ENCODE results near the gene TRAF3IP1.

DNA sequence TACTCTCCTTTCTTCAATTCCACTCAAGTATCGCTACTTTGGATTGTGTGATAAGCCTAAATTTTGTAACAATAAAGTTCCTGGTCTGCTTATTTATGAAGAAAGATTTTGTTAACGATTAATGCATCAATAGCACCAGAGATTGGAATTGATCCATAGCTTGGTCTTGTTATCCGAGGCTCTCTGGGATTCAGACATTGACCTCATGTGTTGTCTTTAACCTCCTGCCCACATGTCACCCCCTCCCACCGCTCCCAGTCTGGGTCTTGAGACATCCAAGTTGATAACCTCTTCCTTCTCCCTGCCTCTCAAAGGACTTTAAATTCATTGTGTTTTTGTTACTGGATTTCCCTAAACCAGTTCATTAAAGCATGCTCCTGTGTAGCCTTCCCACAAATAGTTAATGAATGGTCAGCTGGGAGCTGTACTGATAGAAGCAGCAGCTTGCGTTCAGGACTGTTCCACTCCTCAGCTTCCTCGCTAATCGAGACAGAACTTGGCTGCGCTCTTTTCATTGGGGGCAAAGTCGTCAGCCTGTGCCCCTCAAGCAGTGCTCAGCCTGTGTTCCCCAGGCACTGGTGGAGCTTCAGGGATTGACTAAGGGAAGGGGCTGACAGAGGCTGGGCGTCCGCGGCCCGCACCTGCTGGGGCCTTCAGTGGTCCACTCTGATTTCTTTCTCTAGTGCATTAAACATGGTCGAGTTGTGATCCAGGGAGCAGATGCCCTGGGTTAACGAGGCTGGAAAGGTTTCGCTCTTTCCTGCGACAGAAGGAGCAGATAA is 125.3 kb downstream of the TRAF3IP1 start:
- TF ChIP-seq, protein P1, sequence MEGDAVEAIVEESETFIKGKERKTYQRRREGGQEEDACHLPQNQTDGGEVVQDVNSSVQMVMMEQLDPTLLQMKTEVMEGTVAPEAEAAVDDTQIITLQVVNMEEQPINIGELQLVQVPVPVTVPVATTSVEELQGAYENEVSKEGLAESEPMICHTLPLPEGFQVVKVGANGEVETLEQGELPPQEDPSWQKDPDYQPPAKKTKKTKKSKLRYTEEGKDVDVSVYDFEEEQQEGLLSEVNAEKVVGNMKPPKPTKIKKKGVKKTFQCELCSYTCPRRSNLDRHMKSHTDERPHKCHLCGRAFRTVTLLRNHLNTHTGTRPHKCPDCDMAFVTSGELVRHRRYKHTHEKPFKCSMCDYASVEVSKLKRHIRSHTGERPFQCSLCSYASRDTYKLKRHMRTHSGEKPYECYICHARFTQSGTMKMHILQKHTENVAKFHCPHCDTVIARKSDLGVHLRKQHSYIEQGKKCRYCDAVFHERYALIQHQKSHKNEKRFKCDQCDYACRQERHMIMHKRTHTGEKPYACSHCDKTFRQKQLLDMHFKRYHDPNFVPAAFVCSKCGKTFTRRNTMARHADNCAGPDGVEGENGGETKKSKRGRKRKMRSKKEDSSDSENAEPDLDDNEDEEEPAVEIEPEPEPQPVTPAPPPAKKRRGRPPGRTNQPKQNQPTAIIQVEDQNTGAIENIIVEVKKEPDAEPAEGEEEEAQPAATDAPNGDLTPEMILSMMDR (IDR thresholded peaks at IDR 0.05 in 4 of 5, conservative IDR thresholded peaks at IDR 0.05 in 1 of 5) = no peak
- TF ChIP-seq POLR2A (IDR thresholded peaks at IDR 0.05) = no peak
